Subcutaneous abdominal adipose tissue (tissue), 5 donors: ENCODE results near the gene SLC2A9.

Experiments used
- H3K27ac ChIP-seq: one replicate; pipeline ENCODE4 v1.7.0; 2013; ENCODE audit warnings: low read depth, mild to moderate bottlenecking, inconsistent platforms, low read length, moderate library complexity
- H3K27me3 ChIP-seq, 5 donors: one replicate each; pipeline ENCODE4 v1.7.0; 2013; ENCODE audit warnings: low read length in 5 of 5, inconsistent platforms in 1 of 5; ENCODE audit not compliant: control insufficient read depth in 5 of 5, insufficient read depth in 4 of 5
- H3K36me3 ChIP-seq, 5 donors: one replicate each; pipeline ENCODE4 v1.7.0; 2013; ENCODE audit warnings: low read length in 5 of 5; ENCODE audit not compliant: control insufficient read depth in 5 of 5, insufficient read depth in 5 of 5
- H3K4me1 ChIP-seq, 5 donors: one replicate each; pipeline ENCODE4 v1.7.0; 2013; ENCODE audit warnings: low read length in 5 of 5, mild to moderate bottlenecking in 3 of 5, moderate library complexity in 1 of 5; ENCODE audit not compliant: control insufficient read depth in 5 of 5, insufficient read depth in 5 of 5
- H3K4me3 ChIP-seq, 5 donors: one replicate each; pipeline ENCODE4 v1.7.0; 2013; ENCODE audit warnings: low read length in 5 of 5, low read depth in 1 of 5
- H3K9ac ChIP-seq, 5 donors: one replicate each; pipeline ENCODE4 v1.7.0; 2013; ENCODE audit warnings: low read length in 5 of 5, mild to moderate bottlenecking in 4 of 5, moderate library complexity in 3 of 5
- H3K9me3 ChIP-seq, 5 donors: one replicate each; pipeline ENCODE4 v1.7.0; 2013; ENCODE audit warnings: low read length in 5 of 5; ENCODE audit not compliant: control insufficient read depth in 5 of 5
- donor health status: healthy.
- donor health status: healthy.
- donor health status: healthy.
- donor health status: healthy.
- donor health status: healthy.

SLC2A9 gene

DNA sequence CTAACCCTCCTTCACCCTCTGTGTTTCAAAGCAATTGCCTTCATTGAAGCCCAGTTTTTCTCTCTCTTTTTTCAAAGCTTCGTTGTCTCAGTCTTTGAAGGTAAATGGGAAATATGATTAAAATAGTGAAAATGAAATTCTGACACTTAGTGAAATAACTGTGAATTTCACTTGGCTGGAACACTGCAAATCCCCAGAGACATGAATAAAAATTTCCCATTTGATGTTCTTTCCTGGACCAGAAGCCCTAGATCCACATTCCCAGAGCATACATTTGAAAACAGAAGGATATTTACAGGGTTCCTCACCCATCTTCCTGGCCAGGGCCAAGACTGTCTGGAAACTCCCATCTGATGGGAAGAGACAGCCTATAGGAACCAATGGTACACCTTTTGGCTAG lies 45.0 kb downstream of the SLC2A9 start:
- peaks cover 0 to 11% (median 0%) of the 10 kb centered on the region in 5 donors for H3K36me3 ChIP-seq
- no peak overlapping the region for H3K9ac ChIP-seq
- H3K27ac ChIP-seq = no peak overlapping the region
- peaks cover 0 to 2% (median 0%) of the 10 kb centered on the region in 5 donors for H3K9me3 ChIP-seq
- peaks cover 0 to 4% (median 0%) of the 10 kb centered on the region in 5 donors for H3K27me3 ChIP-seq
- no peak overlapping the region for H3K4me3 ChIP-seq
- no peaks in the 10 kb centered on the region for H3K4me1 ChIP-seq

DNA sequence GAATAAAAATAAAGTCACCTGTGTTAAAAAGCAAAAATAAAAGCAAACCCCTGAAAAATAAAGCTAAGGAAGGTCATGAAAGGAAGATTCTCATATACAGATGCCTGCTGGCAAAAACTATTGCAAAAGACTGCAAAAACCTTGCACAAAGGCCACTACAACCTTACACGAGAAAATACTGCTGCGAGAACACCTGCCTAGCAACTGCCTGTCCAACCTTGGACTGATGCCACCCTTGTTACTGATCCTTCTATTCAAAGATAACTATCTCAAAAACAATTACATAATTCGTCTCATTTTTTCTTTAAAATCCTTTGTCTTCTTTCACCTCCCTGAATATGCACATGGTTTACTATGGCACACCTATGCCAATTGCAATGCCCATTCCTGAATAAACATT lies 49.6 kb downstream of the SLC2A9 start:
- no peak overlapping the region for H3K9ac ChIP-seq
- no peak overlapping the region for H3K27ac ChIP-seq

DNA sequence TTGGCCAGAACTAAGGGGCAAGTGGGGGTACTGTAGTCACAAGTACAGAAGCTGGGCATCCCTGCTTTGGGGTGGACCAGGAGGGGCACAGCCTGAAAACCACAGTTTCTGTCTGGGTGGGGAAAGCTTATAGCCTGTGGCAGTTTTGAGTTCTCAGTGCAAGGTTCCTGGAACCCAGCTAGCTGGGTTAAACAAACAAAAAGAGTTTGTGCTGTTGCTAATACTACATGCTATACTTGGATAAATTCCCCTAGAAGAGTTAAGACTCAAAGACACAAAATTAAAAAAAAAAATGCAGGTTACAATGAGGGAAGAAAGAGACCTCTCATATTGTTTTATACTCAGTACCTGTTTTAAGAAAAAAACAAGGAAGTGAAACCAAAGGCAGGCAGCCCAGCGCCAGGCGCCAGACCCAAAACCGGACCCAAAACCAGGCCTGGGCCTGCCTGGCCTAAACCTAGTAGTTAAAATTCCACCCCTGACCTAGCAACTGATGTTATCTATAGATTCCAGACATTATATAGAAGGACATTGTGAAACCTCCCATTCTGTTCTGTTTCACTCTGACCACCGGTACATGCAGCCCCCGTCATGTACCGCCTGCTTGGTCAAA lies 50.8 kb downstream of the SLC2A9 start:
- H3K9ac ChIP-seq = no peak overlapping the region
- H3K27me3 ChIP-seq = no peaks in the 10 kb centered on the region
- no peaks in the 10 kb centered on the region for H3K36me3 ChIP-seq
- no peak overlapping the region for H3K4me3 ChIP-seq
- no peaks in the 10 kb centered on the region for H3K4me1 ChIP-seq
- H3K9me3 ChIP-seq = peaks cover 0 to 2% (median 0%) of the 10 kb centered on the region in 5 donors
- H3K27ac ChIP-seq = no peak overlapping the region

More for the DNA sequence above, 49.6 kb downstream of the SLC2A9 start:
- no peaks in the 10 kb centered on the region for H3K4me1 ChIP-seq
- H3K36me3 ChIP-seq = no peaks in the 10 kb centered on the region
- H3K9me3 ChIP-seq = peaks cover 0 to 2% (median 0%) of the 10 kb centered on the region in 5 donors
- no peak overlapping the region for H3K4me3 ChIP-seq
- H3K27me3 ChIP-seq = no peaks in the 10 kb centered on the region

DNA sequence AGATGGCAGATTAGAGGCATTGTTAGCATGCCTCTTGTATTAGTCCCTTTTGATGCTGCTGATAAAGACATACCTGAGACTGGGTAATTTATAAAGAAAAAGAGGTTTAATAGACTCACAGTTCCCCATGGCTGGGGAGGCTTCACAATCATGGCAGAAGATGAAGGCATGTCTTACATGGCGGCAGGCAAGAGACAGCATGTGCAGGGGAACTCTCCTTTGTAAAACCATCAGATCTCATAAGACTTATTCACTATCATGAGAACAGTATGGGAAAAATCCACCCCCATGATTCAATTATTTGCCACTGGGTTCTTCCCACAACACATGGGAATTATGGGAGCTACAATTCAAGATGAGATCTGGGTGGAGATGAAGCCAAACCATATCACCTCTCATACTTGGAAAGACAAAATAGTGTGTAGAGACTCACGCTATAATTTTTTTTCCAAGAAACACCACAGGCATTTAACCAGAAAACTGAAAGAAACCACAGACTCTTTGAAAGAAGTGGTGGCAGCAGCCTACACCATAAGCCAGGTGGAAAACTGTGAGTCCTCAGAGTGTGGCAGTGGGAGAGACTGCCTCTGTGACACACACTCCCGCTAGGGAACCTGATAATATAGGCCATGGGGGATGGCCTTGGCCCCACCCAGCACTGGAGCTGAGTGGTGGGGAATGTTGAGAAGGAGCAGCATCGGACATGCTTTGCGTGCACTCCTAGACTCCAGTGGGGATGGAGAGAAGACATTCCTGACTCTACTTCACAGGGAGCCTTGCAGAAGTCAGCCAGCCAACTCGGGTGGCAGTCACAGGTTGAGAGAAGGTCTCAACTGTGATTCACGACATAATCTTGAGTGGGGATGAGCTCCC lies 51.5 kb downstream of the SLC2A9 start:
- Histone ChIP-seq H3K9me3 (peaks cover 0 to 2% (median 0%) of the 10 kb centered on the region in 5 donors), H3K36me3 (no peaks in the 10 kb centered on the region), H3K4me3 (no peak overlapping the region), H3K27ac (no peak overlapping the region), H3K27me3 (no peaks in the 10 kb centered on the region), H3K4me1 (no peaks in the 10 kb centered on the region), H3K9ac (no peak overlapping the region)

DNA sequence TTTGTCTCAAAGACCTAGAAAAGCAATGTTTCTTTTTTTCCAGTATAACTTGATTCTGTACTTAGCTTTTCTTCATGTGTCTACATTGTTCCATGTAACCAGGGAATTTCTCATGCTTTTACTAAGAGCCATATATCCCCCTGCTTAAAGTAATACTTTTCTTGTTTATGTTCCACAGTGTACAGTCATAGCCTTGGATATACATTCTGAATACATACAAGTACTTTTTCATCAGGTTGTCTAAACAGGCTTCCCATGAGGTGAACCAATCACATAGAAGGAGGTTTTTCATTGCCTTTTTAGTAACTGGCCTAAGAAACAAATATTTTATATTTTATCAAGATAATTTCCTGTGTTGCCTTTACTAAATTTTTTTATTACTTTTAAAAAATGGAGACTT lies 52.8 kb downstream of the SLC2A9 start:
- H3K4me1 ChIP-seq = no peaks in the 10 kb centered on the region
- H3K27ac ChIP-seq = no peak overlapping the region
- peaks cover 0 to 2% (median 0%) of the 10 kb centered on the region in 5 donors for H3K9me3 ChIP-seq
- H3K4me3 ChIP-seq = no peak overlapping the region
- no peaks in the 10 kb centered on the region for H3K27me3 ChIP-seq
- H3K36me3 ChIP-seq = no peaks in the 10 kb centered on the region
- H3K9ac ChIP-seq = no peak overlapping the region

DNA sequence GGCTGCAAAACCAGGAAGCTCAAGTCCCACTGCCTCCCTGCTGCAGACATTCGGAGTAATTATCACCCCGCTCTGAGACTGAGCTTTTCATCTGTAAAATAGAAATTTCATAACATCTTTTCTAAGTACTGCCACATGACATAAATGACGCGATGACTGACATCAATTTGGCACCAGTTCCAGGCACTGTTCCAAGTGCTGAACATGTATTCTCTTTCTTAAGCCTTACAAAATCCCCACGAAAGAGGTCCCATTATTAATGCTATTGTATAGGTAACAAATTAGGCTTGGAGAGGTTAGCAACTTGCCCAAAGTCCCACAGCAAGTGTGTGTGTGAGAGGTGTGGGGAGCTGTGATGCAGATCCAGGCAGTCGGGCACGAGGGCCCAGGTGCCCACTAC lies 56.4 kb downstream of the SLC2A9 start:
- Histone ChIP-seq H3K36me3 (no peaks in the 10 kb centered on the region), H3K4me3 (no peak overlapping the region), H3K4me1 (no peaks in the 10 kb centered on the region), H3K27me3 (no peaks in the 10 kb centered on the region), H3K9me3 (peaks cover 0 to 6% (median 0%) of the 10 kb centered on the region in 5 donors), H3K9ac (no peak overlapping the region), H3K27ac (no peak overlapping the region)

DNA sequence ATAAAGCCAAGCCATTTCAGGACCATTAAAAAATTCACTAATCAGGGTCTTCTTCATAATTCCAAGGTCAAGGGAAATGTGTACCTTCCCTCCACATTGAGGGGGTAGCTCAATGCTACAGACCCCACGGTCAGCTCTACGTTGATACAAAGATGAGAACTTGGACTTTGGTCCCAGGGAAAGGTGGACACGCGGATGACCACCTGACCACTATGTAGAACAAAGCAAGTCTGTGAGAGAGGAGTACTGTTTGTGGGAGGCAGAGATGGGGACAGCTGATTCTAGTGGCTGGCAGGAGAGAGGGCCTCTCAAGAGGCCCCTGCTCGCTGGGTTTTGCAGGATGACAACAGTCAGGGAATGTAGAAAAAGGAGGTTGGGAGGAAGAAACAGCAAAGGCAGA lies 58.0 kb downstream of the SLC2A9 start:
- Histone ChIP-seq H3K27me3 (no peaks in the 10 kb centered on the region), H3K4me3 (no peak overlapping the region)

DNA sequence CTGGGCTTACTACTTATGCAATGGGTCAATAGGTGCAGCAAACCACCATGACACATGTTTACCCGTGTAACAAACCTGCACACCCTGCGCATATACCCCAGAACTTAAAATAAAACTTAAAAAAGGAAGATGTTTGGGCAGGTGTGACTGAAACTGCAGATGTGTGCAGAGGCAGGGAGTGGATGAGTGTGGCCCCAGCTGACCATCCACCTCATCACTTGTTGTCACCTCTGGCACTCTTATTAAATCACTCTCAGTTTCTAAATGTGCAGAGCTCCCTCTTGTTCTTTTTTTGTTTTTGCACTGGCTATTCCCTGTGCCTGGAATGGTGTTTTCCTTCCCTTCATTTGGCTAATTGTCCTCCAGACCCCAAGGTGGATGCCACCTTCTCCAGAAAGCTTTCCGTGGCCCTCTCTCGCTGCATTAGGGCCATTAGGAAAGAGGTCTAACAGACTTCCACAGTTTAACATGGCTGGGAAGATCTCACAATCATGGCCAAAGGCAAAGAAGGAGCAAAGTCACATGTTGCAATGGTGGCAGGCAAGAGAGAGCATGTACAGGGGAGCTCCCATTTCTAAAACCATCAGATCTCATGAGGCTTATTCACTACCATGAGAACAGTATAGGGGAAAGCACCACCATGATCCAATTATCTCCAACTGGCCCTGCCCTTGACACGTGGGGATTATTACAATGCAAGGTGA lies 58.5 kb downstream of the SLC2A9 start:
- H3K4me3 ChIP-seq = no peak overlapping the region
- no peaks in the 10 kb centered on the region for H3K36me3 ChIP-seq
- H3K27me3 ChIP-seq = no peaks in the 10 kb centered on the region
- no peak overlapping the region for H3K9ac ChIP-seq
- no peak overlapping the region for H3K27ac ChIP-seq
- peaks cover 0 to 6% (median 0%) of the 10 kb centered on the region in 5 donors for H3K9me3 ChIP-seq
- H3K4me1 ChIP-seq = no peaks in the 10 kb centered on the region

More for the DNA sequence above, 58.0 kb downstream of the SLC2A9 start:
- peaks cover 0 to 6% (median 0%) of the 10 kb centered on the region in 5 donors for H3K9me3 ChIP-seq
- no peak overlapping the region for H3K9ac ChIP-seq
- no peaks in the 10 kb centered on the region for H3K4me1 ChIP-seq
- no peaks in the 10 kb centered on the region for H3K36me3 ChIP-seq
- H3K27ac ChIP-seq = no peak overlapping the region

DNA sequence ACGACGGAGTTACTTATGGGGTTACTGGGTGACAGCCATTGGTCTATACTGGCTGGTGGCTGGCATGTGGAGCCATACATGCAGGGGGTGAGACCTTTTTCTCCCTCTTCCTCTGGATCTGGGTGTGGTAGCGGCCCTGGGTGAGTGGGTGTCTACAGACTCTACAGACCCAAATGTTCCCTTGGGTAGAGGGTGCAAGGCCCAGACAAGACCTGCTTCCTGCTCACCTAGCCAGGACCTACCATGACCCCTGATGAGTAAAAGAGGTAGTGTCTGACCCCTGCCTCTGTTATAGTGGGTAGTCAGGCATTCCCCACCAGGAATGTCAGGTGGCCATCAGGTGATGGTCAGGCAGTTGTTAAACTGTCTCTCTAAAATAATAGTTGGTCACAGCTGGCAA lies 66.8 kb downstream of the SLC2A9 start:
- Histone ChIP-seq H3K9me3 (no peaks in the 10 kb centered on the region), H3K36me3 (no peaks in the 10 kb centered on the region), H3K9ac (no peak overlapping the region), H3K4me1 (no peaks in the 10 kb centered on the region), H3K27me3 (no peaks in the 10 kb centered on the region), H3K27ac (no peak overlapping the region), H3K4me3 (no peak overlapping the region)

DNA sequence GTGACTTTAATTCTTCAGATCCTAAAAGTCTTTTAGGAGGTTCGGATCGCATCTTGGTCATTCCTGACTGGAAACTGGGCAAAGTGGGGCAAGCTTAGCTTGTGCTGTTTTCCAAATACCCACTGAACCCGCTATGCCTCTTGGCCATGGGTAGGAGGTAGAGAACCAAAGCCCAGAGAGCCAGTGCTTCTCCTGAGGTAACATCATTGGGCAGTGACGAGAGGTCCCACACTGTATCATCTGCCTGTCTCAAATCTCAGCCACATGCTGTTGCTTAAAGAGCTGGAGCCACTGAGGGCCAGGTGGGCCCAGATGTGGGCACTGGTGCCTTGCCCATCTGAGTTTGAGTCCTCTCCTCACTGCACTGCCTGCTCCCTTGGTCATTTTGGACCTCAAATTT lies 68.2 kb downstream of the SLC2A9 start:
- Histone ChIP-seq H3K4me1 (no peaks in the 10 kb centered on the region), H3K36me3 (no peaks in the 10 kb centered on the region), H3K27me3 (no peaks in the 10 kb centered on the region), H3K9ac (no peak overlapping the region), H3K4me3 (no peak overlapping the region), H3K9me3 (no peaks in the 10 kb centered on the region), H3K27ac (no peak overlapping the region)
